IPS-20b (cell line): ENCODE measurements around the gene GNAL.
"Not testable (repeated sequence)": the region's sequence is repeated elsewhere in the genome, so short reads cannot be mapped to it uniquely, and the experiment has no call there.

Source experiments
- H3K27ac ChIP-seq: one replicate; pipeline ENCODE4 v1.5.1; 2013; ENCODE audit warnings: low read length
- H3K27me3 ChIP-seq: 2 replicates; pipeline ENCODE4 v1.6.1; 2013; ENCODE audit warnings: mild to moderate bottlenecking, low read length, inconsistent platforms; ENCODE audit not compliant: insufficient read depth
- H3K36me3 ChIP-seq: 2 replicates; pipeline ENCODE4 v1.6.1; 2013; ENCODE audit warnings: low read depth, mild to moderate bottlenecking, inconsistent platforms, low read length, moderate library complexity; ENCODE audit not compliant: insufficient read depth
- H3K4me1 ChIP-seq: 2 replicates; pipeline ENCODE4 v1.6.1; 2013; ENCODE audit warnings: mild to moderate bottlenecking, control low read depth, inconsistent platforms, low read length, moderate library complexity; ENCODE audit not compliant: insufficient read depth
- H3K4me3 ChIP-seq: 2 replicates; pipeline ENCODE4 v1.5.1; 2013; ENCODE audit warnings: mild to moderate bottlenecking, low read length, inconsistent platforms
- H3K9ac ChIP-seq: 2 replicates; pipeline ENCODE4 v1.6.1; 2013; ENCODE audit warnings: low read depth, mild to moderate bottlenecking, inconsistent platforms, low read length, moderate library complexity
- H3K9me3 ChIP-seq: 2 replicates; pipeline ENCODE4 v1.6.1; 2013; ENCODE audit warnings: mild to moderate bottlenecking, low read depth, low read length, inconsistent platforms; ENCODE audit not compliant: insufficient read depth

GNAL gene

GRCh38 chr18:11669948-11670275 is 19.2 kb upstream of the GNAL start:
- Histone ChIP-seq H3K4me1 (peaks cover 6% of the 10 kb centered on the region; the same call in 1 of the 2 replicates), H3K27me3 (no peaks in the 10 kb centered on the region), H3K4me3 (no peak overlapping the region), H3K27ac (no peak overlapping the region), H3K9ac (no peak overlapping the region), H3K9me3 (no peaks in the 10 kb centered on the region), H3K36me3 (no peaks in the 10 kb centered on the region)

- Histone ChIP-seq H3K27me3 (no peaks in the 10 kb centered on the region), H3K27ac (no peak overlapping the region), H3K4me1 (peaks cover 6% of the 10 kb centered on the region; the same call in 1 of the 2 replicates), H3K4me3 (no peak overlapping the region), H3K9ac (no peak overlapping the region), H3K36me3 (no peaks in the 10 kb centered on the region), H3K9me3 (no peaks in the 10 kb centered on the region)
Measured at GRCh38 chr18:11671156-11671555, 17.9 kb upstream of the GNAL start.

GRCh38 chr18:11672198-11672597 is 16.9 kb upstream of the GNAL start:
- Histone ChIP-seq H3K27ac (no peak overlapping the region), H3K9me3 (no peaks in the 10 kb centered on the region), H3K27me3 (no peaks in the 10 kb centered on the region), H3K36me3 (no peaks in the 10 kb centered on the region), H3K4me1 (peaks cover 6% of the 10 kb centered on the region; the same call in 1 of the 2 replicates), H3K9ac (no peak overlapping the region), H3K4me3 (no peak overlapping the region)

- no peaks in the 10 kb centered on the region for H3K9me3 ChIP-seq
- H3K9ac ChIP-seq = no peak overlapping the region
- no peak overlapping the region for H3K27ac ChIP-seq
- H3K36me3 ChIP-seq = no peaks in the 10 kb centered on the region
- no peaks in the 10 kb centered on the region for H3K27me3 ChIP-seq
- H3K4me3 ChIP-seq = no peak overlapping the region
- peaks cover 6% of the 10 kb centered on the region; the same call in 1 of the 2 replicates for H3K4me1 ChIP-seq
Measured at GRCh38 chr18:11672846-11673454, 16.1 kb upstream of the GNAL start.

GRCh38 chr18:11673560-11673959 is 15.5 kb upstream of the GNAL start:
- H3K27ac ChIP-seq = no peak overlapping the region
- no peak overlapping the region for H3K9ac ChIP-seq
- no peak overlapping the region for H3K4me3 ChIP-seq
- H3K9me3 ChIP-seq = no peaks in the 10 kb centered on the region
- peaks cover 4% of the 10 kb centered on the region; the same call in 1 of the 2 replicates for H3K4me1 ChIP-seq
- H3K27me3 ChIP-seq = no peaks in the 10 kb centered on the region
- H3K36me3 ChIP-seq = no peaks in the 10 kb centered on the region

GRCh38 chr18:11674119-11674518 is 14.9 kb upstream of the GNAL start:
- Histone ChIP-seq H3K36me3 (no peaks in the 10 kb centered on the region), H3K4me1 (no peaks in the 10 kb centered on the region), H3K4me3 (no peak overlapping the region), H3K27ac (no peak overlapping the region), H3K9ac (no peak overlapping the region), H3K9me3 (no peaks in the 10 kb centered on the region), H3K27me3 (no peaks in the 10 kb centered on the region)

- no peaks in the 10 kb centered on the region for H3K9me3 ChIP-seq
- no peaks in the 10 kb centered on the region for H3K27me3 ChIP-seq
- H3K4me1 ChIP-seq = no peaks in the 10 kb centered on the region
- no peak overlapping the region for H3K27ac ChIP-seq
- no peak overlapping the region for H3K4me3 ChIP-seq
- H3K36me3 ChIP-seq = no peaks in the 10 kb centered on the region
- H3K9ac ChIP-seq = no peak overlapping the region
Measured at GRCh38 chr18:11676386-11676785, 12.7 kb upstream of the GNAL start.

GRCh38 chr18:11676867-11677266 is 12.2 kb upstream of the GNAL start:
- H3K36me3 ChIP-seq = no peaks in the 10 kb centered on the region
- H3K27me3 ChIP-seq = no peaks in the 10 kb centered on the region
- H3K9ac ChIP-seq = no peak overlapping the region
- H3K27ac ChIP-seq = no peak overlapping the region
- no peak overlapping the region for H3K4me3 ChIP-seq
- H3K4me1 ChIP-seq = no peaks in the 10 kb centered on the region
- no peaks in the 10 kb centered on the region for H3K9me3 ChIP-seq

- Histone ChIP-seq H3K27ac (no peak overlapping the region), H3K4me3 (no peak overlapping the region), H3K27me3 (no peaks in the 10 kb centered on the region), H3K36me3 (no peaks in the 10 kb centered on the region), H3K9me3 (no peaks in the 10 kb centered on the region), H3K4me1 (no peaks in the 10 kb centered on the region), H3K9ac (no peak overlapping the region)
Measured at GRCh38 chr18:11678211-11678610, 10.9 kb upstream of the GNAL start.

- Histone ChIP-seq H3K9ac (peak overlapping the region; percentile 47; the same call in 1 of the 2 replicates), H3K27me3 (peaks cover 25% of the 10 kb centered on the region), H3K27ac (no peak overlapping the region), H3K9me3 (no peaks in the 10 kb centered on the region), H3K4me3 (peak overlapping the region; percentile 68), H3K36me3 (no peaks in the 10 kb centered on the region), H3K4me1 (no peaks in the 10 kb centered on the region)
Measured at GRCh38 chr18:11689669-11690565, 853 bp downstream of the GNAL start.

- H3K4me3 ChIP-seq, H3K9ac ChIP-seq, H3K9me3 ChIP-seq, H3K36me3 ChIP-seq, H3K4me1 ChIP-seq, H3K27ac ChIP-seq: not testable (repeated sequence)
- peaks cover 25% of the 10 kb centered on the region for H3K27me3 ChIP-seq
Measured at GRCh38 chr18:11690660-11691059, 1.6 kb downstream of the GNAL start.

GRCh38 chr18:11695736-11696135 is 6.7 kb downstream of the GNAL start:
- no peaks in the 10 kb centered on the region for H3K4me1 ChIP-seq
- H3K9me3 ChIP-seq = no peaks in the 10 kb centered on the region

More at GRCh38 chr18:11695736-11696135, 6.7 kb downstream of the GNAL start:
- Histone ChIP-seq H3K27me3 (peaks cover 5% of the 10 kb centered on the region), H3K36me3 (no peaks in the 10 kb centered on the region), H3K9ac (no peak overlapping the region), H3K4me3 (no peak overlapping the region), H3K27ac (no peak overlapping the region)
